AG04450 (cell line): ENCODE measurements around the gene ZDHHC14. TPM values are rescaled to one million over a fixed set of nuclear protein-coding genes. Genes with fewer than 3 reads are reported as not detected.

Source experiments
- CTCF ChIA-PET: fragments of 300-600, 350-600 bp; formaldehyde crosslinking; extraction: SDS; loops from one replicate; lab custom pipeline; 2022; ENCODE audit warnings: antibody characterized with exemption, inconsistent platforms; lab: Charles Lee
- POLR2A ChIA-PET: fragments of 350-600 bp; formaldehyde crosslinking; extraction: SDS; loops from one replicate; lab custom pipeline; 2021; ENCODE audit warnings: antibody characterized with exemption, inconsistent platforms; lab: Yijun Ruan, JAX
- DNase-seq: peaks from one replicate; pipeline ENCODE4 v3.0.0-alpha.2; 2011; ENCODE audit warnings: low read depth, low spot score
- H3K27ac ChIP-seq: one replicate; pipeline ENCODE4 v1.5.1; 2012; ENCODE audit warnings: low read depth, low read length, control low read depth
- H3K27me3 ChIP-seq: one replicate; pipeline ENCODE4 v1.6.0; 2012; ENCODE audit warnings: low read length; ENCODE audit not compliant: control insufficient read depth, insufficient read depth
- H3K4me3 ChIP-seq: 2 replicates; pipeline ENCODE4 v1.5.1; 2011; ENCODE audit warnings: mild to moderate bottlenecking, low read depth, low read length, control low read depth
- H3K9me3 ChIP-seq: 2 replicates; pipeline ENCODE4 v1.5.1; 2012; ENCODE audit warnings: low read length; ENCODE audit not compliant: control insufficient read depth, insufficient read depth
- polyA plus RNA-seq: library from polyadenylated mRNA; depleted of rRNA; stranded (reverse); fragments of >200 nt; gene quantifications from 2 replicates; pipeline ENCODE4 v1.2.3, GENCODE V29; 2011
- TF ChIP-seq, protein P1 (sequence below): IDR thresholded peaks from 2 replicates; pipeline ENCODE4 v1.5.1; 2011; ENCODE audit warnings: low read depth, low read length, control low read depth, inconsistent platforms

ZDHHC14 gene
- polyA plus RNA-seq, 1 experiment = 2.2 TPM

DNA sequence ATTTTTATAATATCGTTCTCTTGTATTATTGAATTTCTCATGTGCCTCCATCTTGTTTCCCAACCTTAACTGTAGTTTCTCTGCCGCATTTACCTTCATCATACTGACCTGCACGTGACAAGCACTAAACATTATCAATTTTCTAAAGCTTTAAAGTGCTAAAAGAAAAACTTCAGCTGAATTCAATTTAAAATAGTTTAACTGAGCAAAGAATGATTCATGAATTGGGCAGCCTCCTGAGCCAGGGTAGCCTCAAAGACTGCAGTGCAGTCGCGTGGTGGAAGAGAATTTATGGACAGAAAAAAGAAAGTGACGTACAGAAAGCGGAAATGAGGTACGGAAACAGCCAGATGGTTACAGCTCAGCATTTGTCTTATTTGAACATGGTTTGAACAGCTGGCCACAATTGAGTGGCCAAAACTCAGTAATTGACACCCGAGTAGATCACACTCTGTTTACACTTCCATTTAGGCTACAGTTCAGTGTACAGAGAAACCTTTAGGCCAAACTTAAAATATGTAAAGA lies 4.2 kb upstream of the ZDHHC14 start:
- Histone ChIP-seq H3K9me3 (no peaks in the 10 kb centered on the region; the same call in 1 of the 2 replicates), H3K27me3 (peaks cover 7% of the 10 kb centered on the region), H3K4me3 (no peak overlapping the region), H3K27ac (no peak overlapping the region)
- TF ChIP-seq, protein P1, sequence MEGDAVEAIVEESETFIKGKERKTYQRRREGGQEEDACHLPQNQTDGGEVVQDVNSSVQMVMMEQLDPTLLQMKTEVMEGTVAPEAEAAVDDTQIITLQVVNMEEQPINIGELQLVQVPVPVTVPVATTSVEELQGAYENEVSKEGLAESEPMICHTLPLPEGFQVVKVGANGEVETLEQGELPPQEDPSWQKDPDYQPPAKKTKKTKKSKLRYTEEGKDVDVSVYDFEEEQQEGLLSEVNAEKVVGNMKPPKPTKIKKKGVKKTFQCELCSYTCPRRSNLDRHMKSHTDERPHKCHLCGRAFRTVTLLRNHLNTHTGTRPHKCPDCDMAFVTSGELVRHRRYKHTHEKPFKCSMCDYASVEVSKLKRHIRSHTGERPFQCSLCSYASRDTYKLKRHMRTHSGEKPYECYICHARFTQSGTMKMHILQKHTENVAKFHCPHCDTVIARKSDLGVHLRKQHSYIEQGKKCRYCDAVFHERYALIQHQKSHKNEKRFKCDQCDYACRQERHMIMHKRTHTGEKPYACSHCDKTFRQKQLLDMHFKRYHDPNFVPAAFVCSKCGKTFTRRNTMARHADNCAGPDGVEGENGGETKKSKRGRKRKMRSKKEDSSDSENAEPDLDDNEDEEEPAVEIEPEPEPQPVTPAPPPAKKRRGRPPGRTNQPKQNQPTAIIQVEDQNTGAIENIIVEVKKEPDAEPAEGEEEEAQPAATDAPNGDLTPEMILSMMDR = no peak
- CTCF ChIA-PET = no interaction called here
- DNase-seq = no peak
- POLR2A ChIA-PET = no interaction called here

DNA sequence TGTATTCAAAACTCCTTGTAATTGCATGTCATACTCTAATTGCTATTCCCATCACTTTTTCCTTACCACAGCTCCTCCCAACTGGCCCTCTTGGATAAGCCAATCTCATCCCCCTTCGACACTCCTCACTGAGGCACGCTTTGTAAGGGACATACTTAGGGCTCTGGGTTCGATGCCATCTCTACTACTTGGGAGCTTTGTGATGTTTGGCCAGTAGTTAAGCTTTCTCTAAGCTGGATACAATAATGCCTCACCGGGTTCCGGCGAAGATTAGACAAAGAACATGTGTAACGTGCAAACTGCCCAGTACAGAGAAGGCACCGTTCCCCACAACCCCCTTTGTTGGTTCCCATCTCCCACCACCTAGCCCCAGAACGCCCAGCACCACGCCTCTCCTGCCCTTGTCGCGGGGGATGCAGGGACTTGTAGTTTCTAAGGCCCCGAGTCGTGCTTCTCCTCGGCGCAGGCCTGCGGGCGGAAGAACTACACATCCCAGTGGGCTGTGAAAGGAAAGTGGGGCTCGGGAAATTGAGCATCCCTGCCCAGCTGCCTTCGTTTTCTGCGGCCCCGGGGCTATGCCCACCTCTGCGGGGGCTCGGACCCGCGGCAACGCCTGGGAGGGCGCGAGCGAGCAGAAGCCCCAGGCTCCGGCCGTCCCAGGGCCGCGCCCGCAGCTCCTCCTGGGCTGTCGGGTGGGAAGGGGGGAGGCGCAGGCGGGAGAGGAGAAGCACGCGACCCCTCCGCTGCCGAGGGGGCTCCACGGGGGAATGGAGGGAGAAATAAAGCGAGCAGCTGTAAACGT lies 1.1 kb upstream of the ZDHHC14 start:
- CTCF ChIA-PET = interaction anchor here (0.6 to 1.5 kb wide), 3 partner anchors 60 to 287 kb away, joined by 3 to 9 read pairs (median 3); no protein-coding TSS in a partner anchor

DNA sequence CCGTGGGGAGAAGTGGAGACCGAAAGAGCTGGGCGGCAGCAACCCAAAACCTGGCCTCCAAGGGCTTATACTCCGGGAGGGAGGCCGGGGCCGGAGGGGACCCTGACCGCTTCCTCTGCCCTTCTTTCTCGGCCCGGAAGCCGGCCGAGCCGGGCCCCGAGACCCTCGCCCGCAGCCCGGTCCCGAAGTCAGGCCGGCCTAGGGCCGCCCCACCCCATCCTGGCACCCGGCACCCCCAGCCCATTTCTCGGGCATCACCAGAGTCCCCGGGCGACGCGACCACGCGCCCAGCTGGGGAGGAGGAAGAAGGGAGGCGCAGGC lies 572 bp upstream of the ZDHHC14 start:
- peak overlapping the region; percentile 87 for H3K4me3 ChIP-seq
- H3K27ac ChIP-seq = no peak overlapping the region
- POLR2A ChIA-PET = interaction anchor here (0.7 kb wide), 1 partner anchor 56 kb away, joined by 4 read pairs; no protein-coding TSS in a partner anchor
- DNase-seq = no peak
- H3K27me3 ChIP-seq = no peaks in the 10 kb centered on the region
- no peaks in the 10 kb centered on the region; the same call in 1 of the 2 replicates for H3K9me3 ChIP-seq
- CTCF ChIA-PET = interaction anchor here (0.6 kb wide), 1 partner anchor 61 kb away, joined by 9 read pairs; no protein-coding TSS in a partner anchor
- TF ChIP-seq, protein P1 = no peak

More for the DNA sequence above, 1.1 kb upstream of the ZDHHC14 start:
- no peaks in the 10 kb centered on the region; the same call in 1 of the 2 replicates for H3K9me3 ChIP-seq
- TF ChIP-seq, protein P1 = no peak
- H3K4me3 ChIP-seq = peak overlapping the region; percentile 87
- no peaks in the 10 kb centered on the region for H3K27me3 ChIP-seq
- peak; percentile 65 for DNase-seq
- POLR2A ChIA-PET = interaction anchor here (0.7 to 1.1 kb wide), 2 partner anchors 56 to 57 kb away, joined by 4 to 5 read pairs; partner anchors contain the start of gene TMEM242
- H3K27ac ChIP-seq = no peak overlapping the region

- CTCF ChIA-PET = interaction anchor here (1.3 kb wide), 1 partner anchor 10 kb away, joined by 3 read pairs; no protein-coding TSS in a partner anchor
- Histone ChIP-seq H3K9me3 (no peaks in the 10 kb centered on the region; the same call in 1 of the 2 replicates), H3K27ac (no peak overlapping the region), H3K27me3 (no peaks in the 10 kb centered on the region), H3K4me3 (peak overlapping the region; percentile 87)
- peak; percentile 10 for DNase-seq
- TF ChIP-seq, protein P1 = peak; percentile 21; the same call in 1 of the 2 replicates
- POLR2A ChIA-PET = no interaction called here
These were observed 936 bp downstream of the ZDHHC14 start for GRCh38 chr6:157381631-157382621.
